GM21825 (cell line): ENCODE results near the gene CATSPER3.

Experiments
- ATAC-seq: cut with Tn5 transposase; IDR thresholded peaks from one replicate; pipeline ENCODE4 v1.9.1; 2021; ENCODE audit warnings: mild to moderate bottlenecking, moderate library complexity; ENCODE audit not compliant: unreplicated experiment

CATSPER3 gene

GRCh38 chr5:135027697-135028615 lies 60.2 kb downstream of the CATSPER3 start:
- no peak for ATAC-seq

- no peak for ATAC-seq
These were observed 61.2 kb downstream of the CATSPER3 start for GRCh38 chr5:135028791-135029476.

GRCh38 chr5:135029477-135030122 lies 61.9 kb downstream of the CATSPER3 start:
- no peak for ATAC-seq

GRCh38 chr5:135030123-135030955 lies 62.6 kb downstream of the CATSPER3 start:
- ATAC-seq, result no peak

- no peak for ATAC-seq
These were observed 63.5 kb downstream of the CATSPER3 start for GRCh38 chr5:135030956-135031812.

- no peak for ATAC-seq
These were observed 64.3 kb downstream of the CATSPER3 start for GRCh38 chr5:135031813-135032694.

- ATAC-seq, result no peak
These were observed 64.9 kb downstream of the CATSPER3 start for GRCh38 chr5:135032695-135032998.

- ATAC-seq, result no peak
These were observed 65.5 kb downstream of the CATSPER3 start for GRCh38 chr5:135032999-135033861.

- no peak for ATAC-seq
These were observed 66.2 kb downstream of the CATSPER3 start, which contains the start of gene PITX1 for GRCh38 chr5:135033901-135034235. Gene PITX1, minus strand, starts transcription at chr5:135034228. Its CDS starts 347 bp downstream, at chr5:135033881.

GRCh38 chr5:135034236-135034962 lies 66.7 kb downstream of the CATSPER3 start:
- no peak for ATAC-seq

- ATAC-seq, result no peak
These were observed 67.4 kb downstream of the CATSPER3 start for GRCh38 chr5:135034963-135035677.

GRCh38 chr5:135035678-135036030 lies 67.9 kb downstream of the CATSPER3 start:
- ATAC-seq, result no peak

GRCh38 chr5:135036405-135036804 lies 68.7 kb downstream of the CATSPER3 start:
- ATAC-seq, result no peak

GRCh38 chr5:135037519-135038204 lies 70.0 kb downstream of the CATSPER3 start:
- ATAC-seq, result no peak

GRCh38 chr5:135038205-135038812 lies 70.6 kb downstream of the CATSPER3 start:
- no peak for ATAC-seq

- ATAC-seq, result no peak
These were observed 71.1 kb downstream of the CATSPER3 start for GRCh38 chr5:135038813-135039270.
